Kidney epithelial cell (primary cell): ENCODE data around the gene BNC2. TPM values are rescaled to one million over a fixed set of nuclear protein-coding genes. Genes with fewer than 3 reads are reported as not detected.

Experiments
- DNase-seq: peaks from one replicate; pipeline ENCODE4 v3.0.0-alpha.2; 2010; ENCODE audit warnings: low read depth
- H3K27me3 ChIP-seq: 2 replicates; pipeline ENCODE4 v1.6.0; 2011; ENCODE audit warnings: low read length; ENCODE audit not compliant: control insufficient read depth, insufficient read depth
- H3K36me3 ChIP-seq: 2 replicates; pipeline ENCODE4 v1.5.1; 2011; ENCODE audit warnings: low read length; ENCODE audit not compliant: control insufficient read depth, insufficient read depth
- H3K4me3 ChIP-seq: 2 replicates; pipeline ENCODE4 v1.5.1; 2011; ENCODE audit warnings: low read depth, mild to moderate bottlenecking, control low read depth, low read length
- total RNA-seq: library from RNA; depleted of rRNA; stranded (reverse); fragments of >200 nt; gene quantifications from 2 replicates; pipeline ENCODE4 v1.2.3, GENCODE V29; 2015
- TF ChIP-seq, protein P1 (sequence below): IDR thresholded peaks from 2 replicates; pipeline ENCODE4 v1.5.1; 2011; ENCODE audit warnings: mild to moderate bottlenecking, moderate library complexity, low read length, control low read depth, inconsistent platforms; ENCODE audit not compliant: insufficient read depth, poor library complexity, severe bottlenecking

The BNC2 gene
- total RNA-seq, 1 donor from 2014 or later, result 1.5 TPM

GRCh38 chr9:16725066-16725465 lies 145.4 kb downstream of the BNC2 start:
- TF ChIP-seq, protein P1, sequence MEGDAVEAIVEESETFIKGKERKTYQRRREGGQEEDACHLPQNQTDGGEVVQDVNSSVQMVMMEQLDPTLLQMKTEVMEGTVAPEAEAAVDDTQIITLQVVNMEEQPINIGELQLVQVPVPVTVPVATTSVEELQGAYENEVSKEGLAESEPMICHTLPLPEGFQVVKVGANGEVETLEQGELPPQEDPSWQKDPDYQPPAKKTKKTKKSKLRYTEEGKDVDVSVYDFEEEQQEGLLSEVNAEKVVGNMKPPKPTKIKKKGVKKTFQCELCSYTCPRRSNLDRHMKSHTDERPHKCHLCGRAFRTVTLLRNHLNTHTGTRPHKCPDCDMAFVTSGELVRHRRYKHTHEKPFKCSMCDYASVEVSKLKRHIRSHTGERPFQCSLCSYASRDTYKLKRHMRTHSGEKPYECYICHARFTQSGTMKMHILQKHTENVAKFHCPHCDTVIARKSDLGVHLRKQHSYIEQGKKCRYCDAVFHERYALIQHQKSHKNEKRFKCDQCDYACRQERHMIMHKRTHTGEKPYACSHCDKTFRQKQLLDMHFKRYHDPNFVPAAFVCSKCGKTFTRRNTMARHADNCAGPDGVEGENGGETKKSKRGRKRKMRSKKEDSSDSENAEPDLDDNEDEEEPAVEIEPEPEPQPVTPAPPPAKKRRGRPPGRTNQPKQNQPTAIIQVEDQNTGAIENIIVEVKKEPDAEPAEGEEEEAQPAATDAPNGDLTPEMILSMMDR, result no peak
- Histone ChIP-seq H3K4me3 (no peak overlapping the region), H3K36me3 (no peaks in the 10 kb centered on the region)

GRCh38 chr9:16721972-16722371 lies 148.5 kb downstream of the BNC2 start:
- H3K4me3 ChIP-seq, result no peak overlapping the region
- no peaks in the 10 kb centered on the region for H3K36me3 ChIP-seq
- TF ChIP-seq, protein P1, result no peak
- no peaks in the 10 kb centered on the region for H3K27me3 ChIP-seq
- no peak for DNase-seq

More at GRCh38 chr9:16725066-16725465, 145.4 kb downstream of the BNC2 start:
- no peak for DNase-seq
- no peaks in the 10 kb centered on the region for H3K27me3 ChIP-seq

DNA sequence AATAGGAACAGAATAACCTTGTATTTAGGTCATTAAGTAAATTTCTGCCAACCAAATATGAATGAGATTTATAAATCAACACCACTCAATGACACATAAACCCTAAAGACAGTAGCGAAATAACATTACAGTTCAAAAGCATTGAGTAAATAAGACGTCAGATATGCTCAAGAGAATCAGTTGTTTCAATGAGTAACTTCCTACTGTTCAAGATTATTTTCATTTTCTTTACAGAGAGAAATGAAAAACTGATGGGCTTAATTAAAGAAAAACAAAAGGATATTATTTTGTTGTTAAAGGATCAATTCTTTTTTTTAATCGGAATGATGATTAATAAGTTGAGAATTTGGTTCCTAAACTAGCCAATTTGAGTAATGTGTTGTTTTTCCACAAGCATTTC lies 150.1 kb downstream of the BNC2 start:
- Histone ChIP-seq H3K27me3 (no peaks in the 10 kb centered on the region), H3K4me3 (no peak overlapping the region), H3K36me3 (no peaks in the 10 kb centered on the region)
- DNase-seq, result no peak
- TF ChIP-seq, protein P1, result no peak

DNA sequence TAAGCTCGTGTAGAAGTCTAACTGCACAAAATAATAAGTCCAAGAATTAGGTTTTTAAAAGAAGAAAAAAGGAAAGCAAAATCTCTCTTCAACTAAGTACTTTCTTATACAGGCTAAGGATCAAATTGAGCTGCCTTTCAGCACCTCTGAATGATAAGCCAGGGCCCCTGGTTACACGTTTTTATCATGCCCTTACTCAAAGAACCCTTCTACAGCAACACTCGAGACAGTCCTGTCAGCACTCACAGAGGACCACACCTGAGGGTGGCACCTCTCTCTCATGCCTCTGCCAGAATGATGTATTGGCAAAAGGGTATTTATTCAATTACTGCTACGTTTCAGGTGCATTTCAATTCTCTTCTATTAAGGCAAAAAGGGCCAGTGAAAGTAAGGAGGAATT lies 150.5 kb downstream of the BNC2 start:
- H3K4me3 ChIP-seq, result no peak overlapping the region
- no peaks in the 10 kb centered on the region for H3K27me3 ChIP-seq
- no peaks in the 10 kb centered on the region for H3K36me3 ChIP-seq
- TF ChIP-seq, protein P1, result no peak
- no peak for DNase-seq

DNA sequence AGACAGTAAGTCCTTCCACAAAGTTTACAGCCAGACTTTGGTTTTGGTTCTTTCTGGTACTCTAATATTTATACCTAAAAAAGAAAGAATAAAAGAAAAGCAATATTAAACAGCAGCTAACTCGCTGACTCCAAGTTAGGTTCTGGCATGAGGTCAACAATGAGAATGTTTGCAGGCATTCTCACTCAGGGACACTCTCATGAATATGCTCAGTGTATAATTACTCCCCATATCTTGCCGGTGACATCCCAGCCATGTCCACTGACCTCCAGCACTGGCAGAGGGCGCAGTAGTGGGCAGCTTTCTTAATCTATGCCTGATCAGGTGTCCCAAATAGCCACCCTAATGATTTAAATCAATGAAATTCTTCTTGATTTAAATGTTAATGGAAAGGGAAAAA lies 151.5 kb downstream of the BNC2 start:
- no peak for DNase-seq
- H3K36me3 ChIP-seq, result no peaks in the 10 kb centered on the region
- TF ChIP-seq, protein P1, result no peak
- H3K27me3 ChIP-seq, result no peaks in the 10 kb centered on the region
- H3K4me3 ChIP-seq, result no peak overlapping the region

DNA sequence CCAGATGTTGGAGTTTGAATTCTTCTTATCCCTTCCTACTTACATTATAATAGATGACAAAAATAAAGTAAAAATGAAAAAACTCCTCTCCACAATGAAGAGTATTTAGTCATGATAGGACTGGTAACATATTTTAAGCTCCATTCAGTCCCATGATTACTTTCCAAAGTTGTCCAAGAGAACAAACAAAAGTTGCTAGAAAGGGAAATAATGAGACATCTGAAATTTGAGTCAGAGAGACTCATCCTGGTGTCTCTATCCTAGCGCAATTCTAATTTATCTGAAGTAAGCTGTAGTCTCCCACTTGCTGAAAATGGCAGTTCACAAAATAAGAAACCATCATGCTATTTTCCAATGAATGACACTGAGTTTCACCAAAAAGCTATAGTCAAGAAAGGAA lies 152.2 kb downstream of the BNC2 start:
- Histone ChIP-seq H3K4me3 (no peak overlapping the region), H3K27me3 (no peaks in the 10 kb centered on the region), H3K36me3 (no peaks in the 10 kb centered on the region)
- no peak for DNase-seq
- TF ChIP-seq, protein P1, result no peak
